WERI-Rb-1 (cell line): Measurements from ENCODE around the gene SH3BGRL2.

Experiments used
- DNase-seq: peaks from one replicate; pipeline ENCODE4 v3.0.0-alpha.2; 2020
- H3K27ac ChIP-seq: fragments of 250-450 bp; sonication (Bioruptor Pico); 2 replicates; pipeline ENCODE4 v1.5.1; 2020; ENCODE audit warnings: mild to moderate bottlenecking, moderate library complexity
- H3K27me3 ChIP-seq: fragments of 250-450 bp; sonication (Bioruptor Pico); 2 replicates; pipeline ENCODE4 v1.5.1; 2021; ENCODE audit warnings: mild to moderate bottlenecking, low read depth, moderate library complexity; ENCODE audit not compliant: insufficient read depth, severe bottlenecking
- H3K36me3 ChIP-seq: fragments of 250-450 bp; sonication (Bioruptor Pico); 2 replicates; pipeline ENCODE4 v1.5.1; 2020; ENCODE audit warnings: mild to moderate bottlenecking, moderate library complexity
- H3K4me3 ChIP-seq: 2 replicates; pipeline ENCODE4 v1.5.1; 2011; ENCODE audit warnings: low read depth, mild to moderate bottlenecking, control low read depth, low read length
- H3K9me3 ChIP-seq: fragments of 250-450 bp; sonication (Bioruptor Pico); 2 replicates; pipeline ENCODE4 v1.5.1; 2021; ENCODE audit warnings: mild to moderate bottlenecking, moderate library complexity; ENCODE audit not compliant: severe bottlenecking
- TF ChIP-seq, protein P1 (sequence below): IDR thresholded peaks from 2 replicates; pipeline ENCODE4 v1.5.1; 2011; ENCODE audit warnings: low read depth, mild to moderate bottlenecking, control low read depth, inconsistent platforms, low read length

Gene SH3BGRL2

GRCh38 chr6:79712616-79713135 is 81.5 kb downstream of the SH3BGRL2 start:
- no peaks in the 10 kb centered on the region for H3K36me3 ChIP-seq
- H3K4me3 ChIP-seq: no peak overlapping the region
- H3K9me3 ChIP-seq: no peaks in the 10 kb centered on the region
- no peaks in the 10 kb centered on the region for H3K27me3 ChIP-seq
- DNase-seq: no peak
- no peak overlapping the region for H3K27ac ChIP-seq
- TF ChIP-seq, protein P1, sequence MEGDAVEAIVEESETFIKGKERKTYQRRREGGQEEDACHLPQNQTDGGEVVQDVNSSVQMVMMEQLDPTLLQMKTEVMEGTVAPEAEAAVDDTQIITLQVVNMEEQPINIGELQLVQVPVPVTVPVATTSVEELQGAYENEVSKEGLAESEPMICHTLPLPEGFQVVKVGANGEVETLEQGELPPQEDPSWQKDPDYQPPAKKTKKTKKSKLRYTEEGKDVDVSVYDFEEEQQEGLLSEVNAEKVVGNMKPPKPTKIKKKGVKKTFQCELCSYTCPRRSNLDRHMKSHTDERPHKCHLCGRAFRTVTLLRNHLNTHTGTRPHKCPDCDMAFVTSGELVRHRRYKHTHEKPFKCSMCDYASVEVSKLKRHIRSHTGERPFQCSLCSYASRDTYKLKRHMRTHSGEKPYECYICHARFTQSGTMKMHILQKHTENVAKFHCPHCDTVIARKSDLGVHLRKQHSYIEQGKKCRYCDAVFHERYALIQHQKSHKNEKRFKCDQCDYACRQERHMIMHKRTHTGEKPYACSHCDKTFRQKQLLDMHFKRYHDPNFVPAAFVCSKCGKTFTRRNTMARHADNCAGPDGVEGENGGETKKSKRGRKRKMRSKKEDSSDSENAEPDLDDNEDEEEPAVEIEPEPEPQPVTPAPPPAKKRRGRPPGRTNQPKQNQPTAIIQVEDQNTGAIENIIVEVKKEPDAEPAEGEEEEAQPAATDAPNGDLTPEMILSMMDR: no peak

- DNase-seq: peak; percentile 62
- Histone ChIP-seq H3K4me3 (no peak overlapping the region), H3K27ac (no peak overlapping the region), H3K36me3 (no peaks in the 10 kb centered on the region), H3K9me3 (no peaks in the 10 kb centered on the region), H3K27me3 (no peaks in the 10 kb centered on the region)
- TF ChIP-seq, protein P1: peak; percentile 60
Observed at GRCh38 chr6:79713701-79714322, 82.7 kb downstream of the SH3BGRL2 start.

DNA sequence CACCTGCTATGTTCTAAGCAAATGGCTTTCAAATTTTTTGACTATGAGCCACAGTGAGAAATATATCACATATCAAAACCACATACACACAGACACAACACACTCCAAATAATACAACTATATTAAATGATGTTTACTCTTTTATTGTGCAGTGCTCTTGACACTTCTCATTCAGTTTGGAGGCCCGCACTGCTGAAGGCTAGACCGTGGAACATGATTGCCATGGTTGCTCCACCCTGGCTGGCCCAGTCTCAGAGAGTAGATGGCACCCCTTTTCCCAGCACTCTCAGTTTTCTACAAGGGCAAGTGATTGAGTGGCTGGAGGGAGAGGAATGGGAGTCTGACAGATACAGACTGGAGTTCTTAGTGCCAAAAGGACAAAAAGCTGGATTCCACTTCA is 86.9 kb downstream of the SH3BGRL2 start:
- no peaks in the 10 kb centered on the region for H3K9me3 ChIP-seq
- H3K36me3 ChIP-seq: no peaks in the 10 kb centered on the region
- H3K27ac ChIP-seq: no peak overlapping the region
- DNase-seq: no peak
- TF ChIP-seq, protein P1: no peak
- no peak overlapping the region for H3K4me3 ChIP-seq
- no peaks in the 10 kb centered on the region for H3K27me3 ChIP-seq

GRCh38 chr6:79718509-79719247 is 87.5 kb downstream of the SH3BGRL2 start:
- Histone ChIP-seq H3K9me3 (no peaks in the 10 kb centered on the region), H3K27me3 (no peaks in the 10 kb centered on the region), H3K27ac (no peak overlapping the region), H3K4me3 (no peak overlapping the region), H3K36me3 (no peaks in the 10 kb centered on the region)
- TF ChIP-seq, protein P1: no peak
- no peak for DNase-seq

DNA sequence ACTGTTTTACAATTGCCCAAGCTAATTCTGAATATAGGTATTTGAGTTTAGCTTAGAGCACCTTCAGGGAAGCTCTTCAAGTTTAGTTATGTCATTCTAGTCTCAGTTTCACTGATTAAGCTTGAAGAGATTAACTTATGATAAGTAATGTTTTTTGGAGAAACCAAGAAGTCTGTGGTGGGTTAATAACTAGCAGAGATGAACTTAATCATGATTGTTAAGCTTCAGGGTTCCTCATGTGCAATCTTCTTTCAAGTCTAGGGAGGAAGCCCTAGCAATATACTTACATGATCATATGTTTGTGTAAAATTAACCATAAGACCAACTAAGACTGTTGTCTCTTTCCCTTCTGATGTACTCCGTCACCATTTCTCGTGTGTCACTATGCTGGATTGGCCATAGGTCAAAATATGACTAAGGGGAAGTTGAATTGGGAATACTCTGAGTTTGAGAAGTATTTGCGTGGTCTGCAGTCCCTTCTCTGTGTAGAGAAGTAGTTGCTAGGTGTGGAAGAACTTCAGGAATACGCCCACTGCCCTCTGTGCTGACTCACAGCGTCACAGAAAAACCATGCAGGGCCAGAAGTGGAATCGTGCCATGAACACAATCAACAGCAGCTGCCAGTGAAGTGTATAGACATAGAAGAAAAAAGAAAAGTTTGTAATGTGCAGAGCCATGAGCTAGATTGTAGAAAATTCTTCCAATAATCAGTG is 88.3 kb downstream of the SH3BGRL2 start:
- Histone ChIP-seq H3K9me3 (no peaks in the 10 kb centered on the region), H3K36me3 (no peaks in the 10 kb centered on the region), H3K27ac (no peak overlapping the region), H3K4me3 (no peak overlapping the region), H3K27me3 (no peaks in the 10 kb centered on the region)
- TF ChIP-seq, protein P1: no peak
- no peak for DNase-seq
